H54 (cell line): Measurements from ENCODE around the gene RAB29.
A peak's percentile ranks its signal among the peaks of the same experiment; 100 is the strongest.

Experiments
- DNase-seq: peaks from one replicate; pipeline ENCODE4 v3.0.0; 2011; ENCODE audit warnings: low spot score, mixed read lengths; ENCODE audit not compliant: insufficient read length
- FAIRE-seq: peaks from 3 replicates; lab custom pipeline; 2011; peaks lifted over from hg19 to GRCh38; lab: Jason Lieb, UNC
- POLR2A ChIP-seq: IDR thresholded peaks from 2 replicates; pipeline ENCODE4 v1.6.1; 2011; ENCODE audit warnings: low read depth, mild to moderate bottlenecking, low read length

Gene RAB29

DNA sequence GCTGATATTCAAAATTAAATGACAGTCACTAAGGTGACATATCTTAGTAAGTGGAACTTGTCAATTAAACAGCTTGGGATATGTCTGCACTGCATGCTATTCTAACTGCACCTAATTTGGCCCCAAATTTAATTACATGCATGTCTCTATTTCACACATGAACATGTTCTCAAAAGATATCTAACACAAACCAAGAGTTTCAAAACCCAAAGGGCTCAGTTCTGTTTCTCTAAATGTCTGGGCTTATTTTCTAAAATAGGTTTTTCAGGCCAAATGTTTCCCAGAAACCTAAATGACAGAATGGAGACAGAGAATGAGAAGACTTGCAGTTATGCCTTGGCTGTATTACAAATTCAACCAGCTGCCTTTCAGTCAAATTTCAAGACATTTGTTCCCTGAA, 11.3 kb downstream of the RAB29 start:
- DNase-seq, result no peak
- no peak for FAIRE-seq

DNA sequence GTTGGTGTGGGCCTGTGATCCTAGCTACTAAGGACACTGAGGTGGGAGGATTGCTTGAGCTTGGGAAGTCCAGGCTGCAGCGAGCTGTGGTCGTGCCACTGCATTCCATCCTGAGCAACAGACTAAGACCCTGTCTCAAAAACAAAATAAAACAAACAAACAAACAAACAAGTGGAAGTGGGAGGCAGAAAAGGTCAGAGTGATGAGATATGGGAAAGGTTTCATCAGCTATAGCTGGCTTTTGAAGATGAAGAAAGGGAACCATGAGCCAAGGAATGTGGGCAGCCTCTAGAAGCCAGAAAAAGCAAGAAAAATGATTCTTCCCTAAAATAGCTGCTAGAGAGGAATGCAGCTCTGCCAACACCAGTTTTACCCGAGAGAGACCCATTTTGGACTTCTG, 14.7 kb downstream of the RAB29 start:
- no peak for TF ChIP-seq POLR2A
- FAIRE-seq (no peak), DNase-seq (no peak)

More for the DNA sequence above, 11.3 kb downstream of the RAB29 start:
- TF ChIP-seq POLR2A, result no peak

DNA sequence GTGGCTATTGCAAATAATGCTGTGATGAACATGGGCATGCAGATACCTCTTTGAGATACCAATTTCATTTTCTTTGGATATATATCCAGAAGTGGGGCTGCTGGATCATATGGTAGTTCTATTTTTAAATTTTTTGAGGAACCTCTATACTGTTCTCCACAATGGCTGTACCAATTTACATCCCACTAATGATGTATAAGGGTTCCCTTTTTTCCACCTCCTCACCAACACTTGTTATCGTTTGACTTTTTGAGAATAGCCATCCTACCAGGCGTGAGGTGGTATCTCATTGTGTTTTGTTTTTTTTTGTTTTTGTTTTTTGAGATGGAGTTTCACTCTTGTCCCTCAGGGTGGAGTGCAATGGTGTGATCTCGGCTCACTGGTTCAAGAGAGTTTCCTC, 18.7 kb downstream of the RAB29 start:
- no peak for DNase-seq
- no peak for FAIRE-seq
- TF ChIP-seq POLR2A, result no peak

DNA sequence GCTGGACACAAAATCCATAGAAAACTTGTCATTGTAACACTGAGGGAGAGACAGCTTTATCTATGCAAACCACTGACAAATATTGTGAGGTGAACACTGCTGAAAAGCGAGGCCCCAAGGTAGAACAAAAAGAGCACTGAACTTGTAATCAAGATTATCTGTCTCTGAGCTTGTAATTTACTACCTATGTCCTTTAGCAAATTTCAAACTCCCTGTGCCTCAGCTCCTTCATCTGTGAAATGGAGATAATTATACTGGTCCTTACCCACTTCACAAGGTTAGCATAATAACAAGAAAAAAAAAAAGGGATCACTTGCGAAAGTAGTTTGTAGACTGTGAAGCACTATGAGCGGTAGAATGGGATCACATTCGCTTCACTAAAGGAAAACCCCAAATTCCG, 20.4 kb downstream of the RAB29 start:
- no peak for TF ChIP-seq POLR2A
- FAIRE-seq, result no peak
- no peak for DNase-seq

DNA sequence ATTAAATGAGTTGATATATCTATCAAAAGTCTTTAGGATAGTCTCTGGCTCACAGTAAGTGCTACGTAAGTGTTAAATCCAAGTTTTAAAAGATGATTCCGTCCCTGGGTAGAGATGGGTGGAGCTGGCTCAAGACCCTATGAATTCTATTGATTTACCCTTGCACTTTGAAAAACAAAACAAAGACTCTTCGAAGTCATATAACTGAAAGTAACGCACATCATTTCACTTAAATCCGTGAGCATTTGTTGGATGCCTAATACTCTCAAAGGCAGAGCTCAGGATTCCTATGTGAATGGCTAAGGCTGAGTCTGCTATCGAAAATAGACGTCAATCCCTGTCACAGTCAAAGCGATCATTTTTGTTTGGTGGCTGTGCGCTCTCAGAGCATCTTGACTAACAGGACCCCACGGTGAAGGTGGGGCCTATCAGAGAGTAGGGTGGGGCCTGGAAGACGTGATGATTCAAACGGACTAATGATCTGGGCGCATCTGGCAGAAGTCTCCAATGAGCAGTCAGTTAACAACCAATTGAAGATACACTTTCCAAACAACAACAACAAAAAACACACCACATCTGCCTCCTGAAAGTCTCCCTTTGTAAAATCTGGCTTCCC, 24.1 kb downstream of the RAB29 start:
- no peak for FAIRE-seq
- TF ChIP-seq POLR2A, result no peak

DNA sequence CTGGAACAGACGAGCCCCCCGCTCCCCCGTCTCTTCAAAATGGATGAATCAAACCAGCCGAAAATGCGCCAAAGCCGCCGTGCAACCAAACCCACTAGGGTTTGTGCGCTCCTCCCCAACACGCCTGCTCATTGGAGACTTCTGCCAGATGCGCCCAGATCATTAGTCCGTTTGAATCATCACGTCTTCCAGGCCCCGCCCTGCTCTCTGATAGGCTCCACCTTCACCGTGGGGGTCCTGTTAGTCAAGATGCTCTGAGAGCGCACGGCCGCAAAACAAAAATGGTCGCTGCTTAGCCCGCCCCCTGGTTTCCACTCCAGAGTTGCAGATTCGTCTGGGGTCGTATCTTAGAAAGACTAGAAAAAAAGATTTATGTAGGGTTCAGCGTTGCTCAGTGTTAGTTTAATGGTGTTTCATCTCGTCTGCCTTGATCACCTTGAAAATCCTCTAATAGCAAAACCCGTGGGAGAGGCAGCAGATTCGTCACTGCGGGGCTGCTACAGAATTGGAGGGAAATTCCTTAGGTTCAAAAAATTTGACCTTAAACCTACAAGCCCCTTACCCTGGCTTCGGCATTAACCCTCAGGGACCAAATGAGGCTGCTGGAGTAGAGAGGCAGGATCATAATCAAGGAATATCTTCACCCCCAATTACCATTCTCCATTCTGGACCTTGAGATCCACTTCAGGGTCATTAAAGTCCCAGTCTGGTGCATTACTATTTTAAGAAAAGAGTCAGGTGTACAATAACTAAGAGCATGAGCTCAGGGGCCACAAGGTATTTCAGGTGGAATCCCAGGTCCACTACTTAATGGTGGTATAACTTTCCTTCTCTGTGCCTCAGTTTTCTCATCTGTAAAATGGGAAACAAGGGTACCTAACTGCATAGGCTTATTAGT, 24.9 kb downstream of the RAB29 start, which contains the start of gene NUCKS1:
Gene NUCKS1 (minus strand): TSS at position 45 of the 898 bp plus-strand sequence. CDS start 209 bp downstream, outside the sequence.
- no peak; the same call in 1 of the 2 replicates for TF ChIP-seq POLR2A
- DNase-seq (peak; percentile 62), FAIRE-seq (peak; percentile 95)

More for the DNA sequence above, 24.1 kb downstream of the RAB29 start:
- DNase-seq, result no peak

DNA sequence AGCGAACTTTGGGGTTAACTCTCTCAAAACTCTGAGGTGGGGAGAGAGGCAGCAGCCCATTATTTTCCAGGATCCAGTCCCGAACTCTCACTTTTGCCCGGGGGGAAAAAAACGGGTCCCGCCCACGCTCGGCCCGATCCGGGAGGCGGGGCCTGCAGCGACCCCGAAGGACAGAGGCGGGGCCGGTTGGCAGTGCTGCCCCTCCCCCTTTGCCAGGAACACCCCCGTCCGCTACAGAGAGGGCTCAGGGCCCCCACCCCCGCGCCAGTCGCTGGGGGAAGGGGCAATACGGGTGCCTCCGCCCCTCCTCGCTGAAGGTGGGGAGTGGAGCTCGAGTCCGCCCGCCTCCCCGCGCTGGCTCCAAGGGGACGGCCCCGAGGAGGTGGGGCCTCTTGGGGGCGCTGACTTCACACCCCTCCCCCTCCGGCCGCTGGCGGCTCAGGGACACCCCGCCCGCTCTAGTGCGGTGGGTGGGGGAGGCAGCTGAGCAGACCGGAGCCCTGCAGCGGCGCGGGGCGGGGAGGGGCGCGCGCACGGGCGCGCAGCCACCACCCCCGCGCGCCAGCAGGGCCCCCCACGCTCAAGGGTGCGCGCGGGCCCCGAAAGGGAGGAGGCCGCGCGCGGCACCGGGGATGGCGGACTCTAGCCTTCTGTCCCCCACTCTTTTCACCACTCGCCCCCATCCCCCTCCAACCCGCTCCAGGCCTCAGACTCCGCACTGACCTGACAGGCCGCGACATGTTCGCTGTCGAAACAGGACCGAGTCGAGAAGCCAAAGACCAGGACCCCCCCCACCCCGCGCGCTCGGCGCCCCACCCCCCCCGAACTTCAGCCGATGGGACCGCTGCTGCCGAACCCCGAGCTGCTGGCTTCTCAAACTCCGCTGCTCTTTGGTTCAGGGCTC, 25.8 kb downstream of the RAB29 start:
- peak; percentile 82 for DNase-seq
- peak; percentile 51; the same call in 1 of the 2 replicates for TF ChIP-seq POLR2A
- FAIRE-seq, result no peak

DNA sequence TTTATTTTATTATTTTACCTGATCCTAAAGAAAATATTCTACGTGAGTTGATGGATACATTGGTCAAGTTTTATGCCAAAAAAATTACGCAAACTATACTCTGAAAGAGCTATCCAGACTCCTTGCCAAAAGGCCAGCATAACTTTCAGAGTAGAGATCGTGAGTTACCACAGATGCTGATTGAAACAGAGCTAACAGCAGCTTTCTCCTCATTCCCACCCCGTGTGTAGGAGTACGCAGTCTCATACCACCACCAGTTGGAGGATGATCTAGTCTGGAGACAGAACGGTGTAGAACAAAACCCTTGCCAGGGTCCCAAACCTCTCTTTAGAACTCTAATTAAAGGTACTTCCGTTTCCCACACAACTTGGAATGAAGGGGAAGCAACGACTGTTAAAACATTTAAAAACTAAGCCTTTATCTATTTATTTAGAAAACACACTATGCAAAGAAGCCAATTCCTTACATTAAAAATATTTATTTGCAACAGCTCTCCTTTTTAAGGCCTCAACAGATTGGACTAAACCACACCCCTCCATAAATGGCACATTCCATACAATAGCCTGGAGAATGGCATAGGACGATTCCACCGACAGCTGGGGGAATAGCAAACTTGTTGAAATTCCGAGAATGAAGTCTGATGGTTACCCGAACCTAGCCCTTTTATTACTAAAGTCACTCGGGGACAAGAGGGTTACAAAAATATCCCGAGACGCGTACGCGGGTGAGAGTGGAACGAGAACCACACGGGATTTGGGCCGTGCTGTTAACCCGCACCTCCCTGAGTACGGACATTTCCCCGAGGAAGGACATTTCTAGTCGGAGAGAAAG, 26.7 kb downstream of the RAB29 start:
- no peak for TF ChIP-seq POLR2A
- no peak for FAIRE-seq
- peak; percentile 9 for DNase-seq

DNA sequence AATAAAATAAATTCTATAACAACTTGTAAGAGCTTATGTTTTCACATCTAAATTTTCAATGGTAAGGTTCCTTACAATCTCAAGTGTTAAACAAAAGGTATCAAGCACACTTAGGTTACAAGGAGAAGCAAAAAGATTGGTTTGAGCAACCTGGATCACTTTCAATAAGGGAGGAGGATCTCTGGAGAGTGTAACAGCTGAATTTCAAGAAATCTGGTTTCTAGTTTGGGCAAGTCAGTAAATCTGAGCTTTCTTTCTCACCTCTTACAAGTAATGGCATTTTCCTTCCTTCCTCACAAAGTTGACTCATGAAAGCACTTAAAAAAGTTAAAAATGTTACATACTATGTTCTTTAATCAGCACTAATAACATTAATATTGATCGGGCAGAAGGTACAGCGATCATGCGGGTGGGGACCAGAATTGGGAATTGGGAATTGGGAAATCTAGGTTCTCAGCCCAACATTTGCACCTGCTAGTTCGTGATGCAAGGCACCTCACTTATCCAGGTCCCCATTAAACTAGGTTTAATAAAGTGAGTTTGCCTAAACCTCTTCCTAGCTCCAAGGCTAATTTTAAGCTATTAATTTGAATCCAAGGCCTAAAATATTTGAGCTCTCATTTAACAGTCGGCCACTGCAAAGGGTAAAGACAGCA, 28.4 kb downstream of the RAB29 start:
- TF ChIP-seq POLR2A, result no peak
- FAIRE-seq, result no peak
- no peak for DNase-seq

DNA sequence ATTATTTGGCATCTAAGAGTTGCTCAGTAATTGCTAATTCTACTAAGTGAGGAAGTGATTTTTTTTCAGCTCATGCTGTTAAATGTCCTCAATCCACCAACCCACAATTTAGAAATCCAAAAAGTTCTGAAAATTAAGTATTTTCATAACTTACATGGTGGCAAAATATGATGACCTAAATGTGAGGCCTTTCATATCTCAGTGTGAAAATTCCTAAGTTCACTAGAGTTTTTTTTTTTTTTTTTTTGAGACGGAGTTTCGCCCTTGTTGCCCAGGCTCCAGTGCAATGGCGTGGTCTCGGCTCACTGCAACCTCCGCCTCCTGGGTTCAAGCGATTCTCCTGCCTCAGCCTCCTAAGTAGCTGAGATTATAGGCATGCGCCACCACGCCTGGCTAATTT, 30.9 kb downstream of the RAB29 start:
- TF ChIP-seq POLR2A, result no peak
- FAIRE-seq (no peak), DNase-seq (no peak)

DNA sequence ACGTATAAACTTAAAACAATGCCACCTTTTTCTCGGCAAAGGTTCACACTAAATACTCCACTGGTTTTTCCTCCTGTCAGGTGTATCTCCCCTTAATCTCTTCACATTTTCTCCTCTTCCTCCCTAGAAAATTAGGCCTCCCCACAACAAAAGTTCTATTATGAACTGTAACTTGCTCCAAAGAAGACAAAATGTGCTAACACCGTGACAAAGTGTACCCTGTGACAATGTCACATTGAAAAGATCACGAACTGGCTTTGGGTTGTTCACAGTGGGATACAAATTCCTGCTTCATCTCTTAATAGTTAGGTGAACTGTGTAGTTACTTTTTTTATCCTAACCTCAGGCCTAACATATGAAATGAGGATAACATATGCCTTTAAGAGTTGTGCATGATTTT, 31.3 kb downstream of the RAB29 start:
- DNase-seq (no peak), FAIRE-seq (no peak)
- TF ChIP-seq POLR2A, result no peak

DNA sequence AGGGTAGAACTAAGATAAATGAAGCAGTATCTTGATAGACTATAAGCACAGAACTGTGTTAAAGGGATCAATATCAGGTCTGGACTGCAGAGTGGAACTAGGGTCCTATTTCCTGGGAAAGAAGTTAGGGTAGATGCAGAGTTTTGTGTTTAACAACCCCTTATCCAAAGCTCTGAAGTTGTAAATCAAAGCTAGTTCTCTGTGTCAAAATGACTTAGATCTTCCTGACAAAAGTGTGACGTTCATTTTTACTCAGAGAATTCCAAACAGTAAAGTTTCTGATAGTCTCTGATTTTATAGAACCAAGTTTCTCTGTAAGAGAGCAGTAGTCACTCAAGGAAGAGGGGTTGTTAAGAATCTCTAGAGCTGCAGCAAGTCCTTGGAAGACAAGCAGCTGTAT, 33.6 kb downstream of the RAB29 start:
- no peak for FAIRE-seq
- no peak for DNase-seq
- TF ChIP-seq POLR2A, result no peak
